SK-N-MC (cell line): ENCODE results near the gene GNAO1.

Experiments used
- DNase-seq: peaks from one replicate; pipeline ENCODE4 v3.0.0-alpha.2; 2011; ENCODE audit warnings: low read depth, low spot score
- H3K27ac ChIP-seq: fragments of 200-600 bp; sonication (generic); 2 replicates; pipeline ENCODE4 v1.5.1; 2016; ENCODE audit warnings: mixed run types
- H3K36me3 ChIP-seq: fragments of 200-600 bp; sonication (generic); 2 replicates; pipeline ENCODE4 v1.6.1; 2017; ENCODE audit warnings: antibody characterized with exemption, low read length, mixed read lengths; ENCODE audit not compliant: insufficient read depth
- H3K4me3 ChIP-seq: fragments of 200-600 bp; sonication (generic); 2 replicates; pipeline ENCODE4 v1.5.1; 2016
- H3K9ac ChIP-seq: fragments of 200-600 bp; sonication (generic); 2 replicates; pipeline ENCODE4 v1.8.0; 2017; ENCODE audit warnings: mixed run types, mixed read lengths; ENCODE audit not compliant: insufficient read length
- H3K9me3 ChIP-seq: fragments of 200-600 bp; sonication (generic); 2 replicates; pipeline ENCODE4 v1.6.1; 2017; ENCODE audit warnings: low read depth, mild to moderate bottlenecking, antibody characterized with exemption, low read length, moderate library complexity, mixed read lengths
- EZH2 ChIP-seq: fragments of 200-600 bp; sonication (generic); IDR thresholded peaks from one replicate; pipeline ENCODE4 v1.6.1; 2017; ENCODE audit warnings: antibody characterized with exemption
- FOXP2 ChIP-seq: optimal IDR thresholded peaks from 2 replicates; pipeline ENCODE3; 2011; ENCODE audit warnings: mild to moderate bottlenecking, moderate library complexity; ENCODE audit not compliant: insufficient read depth; ENCODE audit errors: extremely low read length, control extremely low read depth
- POLR2AphosphoS5 ChIP-seq: IDR thresholded peaks from 2 replicates; pipeline ENCODE4 v1.6.1; 2012; ENCODE audit warnings: mild to moderate bottlenecking, low read depth, low read length, borderline replicate concordance

Gene GNAO1

DNA sequence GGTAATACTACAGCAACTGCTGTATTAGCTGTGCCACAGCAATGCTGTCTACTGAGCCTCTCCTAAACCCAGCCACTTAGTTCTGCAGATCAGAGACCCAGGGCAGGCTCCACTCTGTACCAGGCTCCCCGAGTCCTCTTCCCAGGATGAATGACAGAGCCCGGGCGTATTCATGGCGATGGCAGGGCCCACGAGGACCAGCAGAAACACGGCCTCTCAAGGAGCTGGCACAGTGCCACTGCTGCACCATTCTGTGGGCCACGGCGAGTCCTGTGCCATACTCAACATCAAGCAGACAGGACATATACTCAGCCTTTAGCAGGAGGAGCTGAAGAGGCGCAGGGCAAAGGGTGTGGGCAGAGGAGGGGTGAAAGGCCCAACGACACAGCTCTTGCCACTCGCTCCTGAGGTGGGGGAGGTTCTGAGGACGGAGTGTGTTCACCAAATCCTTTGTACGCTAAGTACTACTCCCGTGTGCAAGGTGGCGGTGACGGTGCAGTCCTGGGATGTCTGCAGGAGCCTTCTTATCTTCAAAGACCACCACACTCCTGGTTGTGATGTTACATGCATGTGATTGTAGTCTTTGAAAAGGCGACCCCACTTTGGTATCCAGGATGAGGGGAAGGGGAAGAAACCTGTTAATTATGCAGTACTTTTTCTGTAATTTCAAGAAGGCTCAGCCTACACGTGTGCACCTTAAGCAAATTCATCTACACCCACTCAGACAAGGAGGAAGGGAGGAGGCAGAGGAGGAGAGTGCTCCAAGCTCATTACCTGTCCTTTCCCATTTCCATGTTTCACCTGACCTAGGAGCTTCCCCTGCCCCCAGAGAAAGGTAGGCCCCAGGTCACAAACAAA lies 136.0 kb downstream of the GNAO1 start:
- no peaks in the 10 kb centered on the region for H3K36me3 ChIP-seq
- H3K9me3 ChIP-seq = no peaks in the 10 kb centered on the region

DNA sequence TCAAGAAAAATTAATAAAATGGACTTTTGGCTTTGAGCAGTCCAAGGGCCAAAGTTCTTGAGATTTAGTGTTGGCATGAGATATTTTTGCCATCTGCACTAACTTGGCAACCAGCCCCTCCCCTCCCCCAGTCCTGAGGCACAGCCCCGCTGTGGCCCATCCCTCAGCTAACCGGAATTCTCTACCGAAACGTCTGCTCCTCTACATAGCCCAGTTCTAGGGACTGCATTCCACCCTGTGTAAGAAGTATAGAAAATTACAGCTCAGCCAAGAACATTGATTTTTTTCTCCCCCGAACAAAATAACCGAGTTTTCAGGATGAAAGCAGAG lies 136.6 kb downstream of the GNAO1 start:
- no peak for DNase-seq
- TF ChIP-seq POLR2AphosphoS5 = no peak
- TF ChIP-seq FOXP2 = no peak
- TF ChIP-seq EZH2 = no peak
- H3K36me3 ChIP-seq = no peaks in the 10 kb centered on the region
- no peak overlapping the region for H3K9ac ChIP-seq
- no peak overlapping the region for H3K27ac ChIP-seq
- no peaks in the 10 kb centered on the region for H3K9me3 ChIP-seq
- H3K4me3 ChIP-seq = no peak overlapping the region

More for the DNA sequence above, 136.0 kb downstream of the GNAO1 start:
- H3K9ac ChIP-seq = no peak overlapping the region
- DNase-seq = no peak
- H3K4me3 ChIP-seq = no peak overlapping the region
- TF ChIP-seq EZH2 (no peak), POLR2AphosphoS5 (no peak)
- no peak overlapping the region for H3K27ac ChIP-seq

DNA sequence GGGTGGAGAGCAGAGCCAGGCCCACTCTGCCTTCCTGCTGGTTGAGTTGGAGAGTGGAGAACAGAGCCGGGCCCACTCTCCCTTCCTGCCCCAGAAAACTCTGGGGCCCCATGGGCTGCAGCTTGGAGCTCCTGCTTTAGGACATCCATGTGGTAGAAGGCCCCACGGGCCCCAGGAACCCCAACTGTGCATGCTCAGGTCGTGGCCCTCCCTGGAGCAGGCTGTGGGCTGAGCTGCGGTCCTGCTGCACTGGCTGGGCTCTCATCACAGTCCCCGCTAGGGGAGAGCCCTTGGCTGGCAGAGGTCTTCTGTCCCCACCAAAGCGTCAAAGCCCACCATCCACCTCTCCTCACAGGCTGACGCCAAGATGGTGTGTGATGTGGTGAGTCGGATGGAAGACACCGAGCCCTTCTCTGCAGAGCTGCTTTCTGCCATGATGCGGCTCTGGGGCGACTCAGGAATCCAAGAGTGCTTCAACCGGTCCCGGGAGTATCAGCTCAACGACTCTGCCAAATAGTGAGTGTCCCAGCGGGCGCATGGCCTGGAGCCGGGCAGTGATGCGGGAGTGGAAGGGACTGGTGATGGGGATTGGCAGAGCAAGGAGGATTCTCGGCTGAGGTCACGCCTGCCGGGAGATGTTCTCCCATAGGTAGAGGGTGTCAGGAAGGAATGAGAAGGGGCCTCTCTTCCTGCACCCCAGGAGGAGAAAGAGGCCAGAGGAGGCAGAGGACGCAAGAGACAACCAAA lies 137.2 kb downstream of the GNAO1 start:
- H3K4me3 ChIP-seq = no peak overlapping the region
- H3K27ac ChIP-seq = no peak overlapping the region
- no peak overlapping the region for H3K9ac ChIP-seq
- TF ChIP-seq FOXP2 (no peak), POLR2AphosphoS5 (no peak), EZH2 (no peak)
- DNase-seq = no peak
- H3K36me3 ChIP-seq = no peaks in the 10 kb centered on the region
- no peaks in the 10 kb centered on the region for H3K9me3 ChIP-seq

DNA sequence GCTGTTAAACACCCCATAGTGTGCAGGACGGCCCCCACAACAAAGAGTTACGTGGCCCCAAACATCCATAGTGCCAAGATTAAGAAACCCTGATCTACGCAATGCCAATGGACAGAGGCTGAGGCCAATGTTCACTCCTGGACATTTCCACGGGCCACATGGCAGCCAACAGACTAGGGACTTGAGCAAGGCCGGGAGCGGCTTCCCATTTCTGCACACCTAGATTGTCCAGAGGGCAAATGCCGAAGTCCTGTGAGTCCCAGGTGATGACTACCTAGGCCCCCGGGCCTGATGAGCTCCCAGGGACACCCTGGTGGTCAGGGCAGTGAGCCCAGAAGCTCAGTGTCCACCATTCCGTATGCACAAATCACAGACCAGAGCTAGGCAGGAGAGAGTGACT lies 138.6 kb downstream of the GNAO1 start:
- TF ChIP-seq FOXP2 = no peak
- TF ChIP-seq POLR2AphosphoS5 = no peak
- TF ChIP-seq EZH2 = no peak
- Histone ChIP-seq H3K27ac (no peak overlapping the region), H3K9ac (no peak overlapping the region), H3K36me3 (no peaks in the 10 kb centered on the region), H3K9me3 (no peaks in the 10 kb centered on the region), H3K4me3 (no peak overlapping the region)
- DNase-seq = no peak

DNA sequence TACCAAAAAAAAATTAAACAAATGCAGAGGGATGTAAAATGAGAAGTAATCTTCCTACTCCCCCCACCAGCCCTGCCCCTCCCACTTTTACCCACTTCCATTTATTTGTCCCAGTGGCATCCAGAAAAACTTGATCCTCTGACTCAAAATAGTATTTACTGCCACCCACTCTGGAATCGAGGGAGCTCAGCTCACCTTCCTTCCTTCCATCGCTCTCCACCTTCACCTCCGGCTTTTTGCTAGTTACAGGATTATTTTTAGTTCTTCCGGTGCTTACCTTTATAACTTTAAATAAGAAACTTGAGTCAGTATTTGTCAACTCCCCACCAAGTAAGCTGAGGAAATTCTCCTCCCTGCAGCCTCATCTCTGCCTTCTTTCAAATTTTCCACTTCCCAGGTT lies 139.2 kb downstream of the GNAO1 start:
- no peaks in the 10 kb centered on the region for H3K9me3 ChIP-seq
- no peak overlapping the region for H3K9ac ChIP-seq
- no peak overlapping the region for H3K4me3 ChIP-seq
- no peak overlapping the region for H3K27ac ChIP-seq
- no peak for DNase-seq
- H3K36me3 ChIP-seq = no peaks in the 10 kb centered on the region
- TF ChIP-seq FOXP2 (no peak), EZH2 (no peak), POLR2AphosphoS5 (no peak)

DNA sequence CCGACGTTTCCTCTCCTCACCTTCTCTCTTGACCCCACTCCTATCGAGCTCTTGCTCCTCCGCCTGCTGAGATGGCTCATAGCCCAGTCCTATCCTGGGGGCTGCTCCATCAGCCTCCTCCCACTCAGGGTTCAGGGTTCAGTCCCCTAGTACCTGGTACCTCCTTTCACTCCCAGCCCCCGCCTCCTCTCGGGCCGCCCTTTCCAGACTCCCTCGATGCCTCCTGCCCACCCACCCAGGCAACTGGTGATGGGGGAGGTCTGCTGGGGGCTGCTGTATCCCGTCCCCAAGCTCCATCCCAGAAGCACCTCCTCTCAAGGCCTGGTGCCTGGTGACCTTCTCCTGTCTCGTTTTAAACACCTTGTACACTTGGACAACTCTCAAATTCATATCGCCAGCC lies 140.1 kb downstream of the GNAO1 start:
- H3K27ac ChIP-seq = no peak overlapping the region
- H3K4me3 ChIP-seq = no peak overlapping the region
- H3K9me3 ChIP-seq = no peaks in the 10 kb centered on the region
- no peak overlapping the region for H3K9ac ChIP-seq
- DNase-seq = no peak
- H3K36me3 ChIP-seq = no peaks in the 10 kb centered on the region
- TF ChIP-seq POLR2AphosphoS5 (no peak), FOXP2 (no peak), EZH2 (no peak)

DNA sequence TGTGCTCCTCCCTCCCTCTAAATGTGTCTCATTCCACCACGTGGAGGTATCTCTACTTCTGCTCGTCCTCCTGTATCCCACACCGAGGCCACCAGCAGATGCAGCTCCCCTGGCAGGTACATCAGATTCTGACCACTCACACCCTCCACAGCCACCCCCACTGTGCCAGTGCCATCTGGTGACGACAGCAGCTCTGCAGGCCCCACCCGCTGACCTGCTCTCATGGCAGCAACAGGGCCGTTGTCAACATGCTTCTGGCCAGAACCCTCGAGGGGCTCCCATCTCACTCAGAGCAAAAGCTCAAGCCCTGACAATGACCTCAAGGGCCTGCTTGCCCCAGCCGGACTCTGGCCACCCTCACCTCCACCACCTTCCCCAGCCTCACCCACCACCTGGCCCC lies 140.6 kb downstream of the GNAO1 start:
- Histone ChIP-seq H3K27ac (no peak overlapping the region), H3K4me3 (no peak overlapping the region), H3K9me3 (no peaks in the 10 kb centered on the region), H3K36me3 (no peaks in the 10 kb centered on the region), H3K9ac (no peak overlapping the region)
- TF ChIP-seq POLR2AphosphoS5 (no peak), EZH2 (no peak), FOXP2 (no peak)
- no peak for DNase-seq

DNA sequence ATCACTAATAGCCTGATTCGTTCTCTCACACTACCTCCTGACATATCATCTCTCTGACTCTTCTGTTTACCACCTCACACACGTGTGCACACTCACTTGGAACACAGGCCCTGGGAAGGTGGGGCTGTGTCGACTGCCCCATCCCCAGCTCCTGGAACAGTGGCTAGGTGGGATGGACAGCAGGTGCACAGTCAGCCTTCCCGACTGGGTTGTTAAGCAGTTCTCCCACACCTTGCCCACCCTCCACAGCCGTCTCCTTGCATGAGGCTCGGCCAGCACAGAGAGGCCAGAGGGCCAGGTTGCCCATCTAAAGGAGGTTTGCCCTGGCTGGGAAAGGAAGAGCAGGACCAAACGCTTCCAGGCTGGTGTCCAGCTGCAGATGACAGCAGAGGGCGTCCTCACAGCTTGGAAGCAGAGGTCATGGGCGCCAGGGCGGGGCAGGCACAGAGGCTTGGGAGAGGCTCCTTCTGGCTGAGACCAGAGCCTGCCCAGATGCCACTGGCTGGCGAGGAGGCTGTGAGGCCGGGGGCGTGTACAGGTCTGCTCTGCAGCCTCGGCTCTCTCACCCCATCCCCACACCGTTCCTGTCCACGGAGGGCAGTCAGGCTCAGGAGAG lies 141.3 kb downstream of the GNAO1 start:
- Histone ChIP-seq H3K9ac (no peak overlapping the region), H3K9me3 (no peaks in the 10 kb centered on the region), H3K27ac (no peak overlapping the region), H3K4me3 (no peak overlapping the region), H3K36me3 (no peaks in the 10 kb centered on the region)
- DNase-seq = no peak
- TF ChIP-seq POLR2AphosphoS5 (no peak), EZH2 (no peak), FOXP2 (no peak)

DNA sequence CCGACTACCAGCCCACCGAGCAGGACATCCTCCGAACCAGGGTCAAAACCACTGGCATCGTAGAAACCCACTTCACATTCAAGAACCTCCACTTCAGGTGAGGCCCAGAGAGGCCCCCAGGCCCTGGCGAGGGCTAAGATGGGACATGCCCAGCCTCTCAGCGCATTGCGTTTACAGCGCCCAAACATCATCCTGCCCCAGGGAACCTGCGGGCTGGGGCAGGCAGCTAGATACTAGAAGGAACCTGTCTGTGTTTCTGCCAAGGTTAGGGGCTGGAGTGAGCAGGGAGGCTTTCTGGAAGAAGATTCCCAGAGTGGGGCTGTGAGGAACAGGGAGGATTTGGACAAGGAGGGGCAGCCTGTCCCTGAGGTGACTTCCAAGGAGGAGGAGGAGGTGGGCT lies 143.5 kb downstream of the GNAO1 start:
- TF ChIP-seq FOXP2 = no peak
- no peak for TF ChIP-seq EZH2
- no peak for TF ChIP-seq POLR2AphosphoS5
- no peak for DNase-seq

More for the DNA sequence above, 143.5 kb downstream of the GNAO1 start:
- Histone ChIP-seq H3K9me3 (no peaks in the 10 kb centered on the region), H3K36me3 (no peaks in the 10 kb centered on the region), H3K4me3 (no peak overlapping the region), H3K27ac (no peak overlapping the region), H3K9ac (no peak overlapping the region)
